ACC112 (cell line): Measurements from ENCODE around the gene SLC22A31.

ENCODE experiments used
- H2AFZ ChIP-seq: fragments of 200-600 bp; sonication (generic); one replicate; pipeline ENCODE4 v1.6.0; 2017; ENCODE audit warnings: antibody characterized with exemption, low read length; ENCODE audit not compliant: unreplicated experiment
- H3K27ac ChIP-seq: fragments of 200-600 bp; sonication (generic); 2 replicates; pipeline ENCODE4 v1.5.1; 2014; ENCODE audit warnings: low read depth, mild to moderate bottlenecking, antibody characterized with exemption, low read length, moderate library complexity
- H3K27me3 ChIP-seq: fragments of 200-600 bp; sonication (generic); 2 replicates; pipeline ENCODE4 v1.6.1; 2014; ENCODE audit warnings: mild to moderate bottlenecking, antibody characterized with exemption, low read length, moderate library complexity, mixed read lengths; ENCODE audit not compliant: insufficient read depth
- H3K36me3 ChIP-seq: fragments of 200-600 bp; sonication (generic); 2 replicates; pipeline ENCODE4 v1.6.1; 2016; ENCODE audit warnings: mild to moderate bottlenecking, antibody characterized with exemption, low read length, moderate library complexity, mixed read lengths; ENCODE audit not compliant: insufficient read depth
- H3K4me1 ChIP-seq: fragments of 200-600 bp; sonication (generic); one replicate; pipeline ENCODE4 v1.6.1; 2016; ENCODE audit warnings: low read length, mixed read lengths; ENCODE audit not compliant: insufficient read depth, unreplicated experiment, control insufficient read depth
- H3K4me3 ChIP-seq: fragments of 200-600 bp; sonication (generic); 2 replicates; pipeline ENCODE4 v1.5.1; 2014; ENCODE audit warnings: mild to moderate bottlenecking, low read depth, low read length
- H3K79me2 ChIP-seq: fragments of 200-600 bp; sonication (generic); one replicate; pipeline ENCODE4 v1.6.0; 2016; ENCODE audit warnings: low read length; ENCODE audit not compliant: control insufficient read depth, unreplicated experiment, insufficient read depth

The SLC22A31 gene

DNA sequence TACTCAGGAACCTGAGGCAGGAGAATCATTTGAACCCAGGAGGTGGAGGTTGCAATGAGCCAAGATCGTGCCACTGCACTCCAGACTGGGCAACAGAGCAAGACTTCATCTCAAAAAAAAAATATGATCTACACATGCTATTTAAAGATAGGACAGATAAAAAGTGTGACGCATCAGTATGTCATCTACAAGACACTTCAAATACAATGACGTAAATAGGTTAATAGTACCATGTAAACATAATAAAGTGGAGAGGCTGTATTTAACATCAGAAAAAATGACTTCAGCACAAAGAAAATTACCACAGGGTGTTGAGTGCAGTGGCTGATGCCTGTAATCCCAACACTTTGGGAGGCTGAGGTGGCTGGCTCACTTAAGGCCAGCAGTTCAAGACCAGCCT lies 37.4 kb upstream of the SLC22A31 start:
- no peak overlapping the region for H3K4me3 ChIP-seq

DNA sequence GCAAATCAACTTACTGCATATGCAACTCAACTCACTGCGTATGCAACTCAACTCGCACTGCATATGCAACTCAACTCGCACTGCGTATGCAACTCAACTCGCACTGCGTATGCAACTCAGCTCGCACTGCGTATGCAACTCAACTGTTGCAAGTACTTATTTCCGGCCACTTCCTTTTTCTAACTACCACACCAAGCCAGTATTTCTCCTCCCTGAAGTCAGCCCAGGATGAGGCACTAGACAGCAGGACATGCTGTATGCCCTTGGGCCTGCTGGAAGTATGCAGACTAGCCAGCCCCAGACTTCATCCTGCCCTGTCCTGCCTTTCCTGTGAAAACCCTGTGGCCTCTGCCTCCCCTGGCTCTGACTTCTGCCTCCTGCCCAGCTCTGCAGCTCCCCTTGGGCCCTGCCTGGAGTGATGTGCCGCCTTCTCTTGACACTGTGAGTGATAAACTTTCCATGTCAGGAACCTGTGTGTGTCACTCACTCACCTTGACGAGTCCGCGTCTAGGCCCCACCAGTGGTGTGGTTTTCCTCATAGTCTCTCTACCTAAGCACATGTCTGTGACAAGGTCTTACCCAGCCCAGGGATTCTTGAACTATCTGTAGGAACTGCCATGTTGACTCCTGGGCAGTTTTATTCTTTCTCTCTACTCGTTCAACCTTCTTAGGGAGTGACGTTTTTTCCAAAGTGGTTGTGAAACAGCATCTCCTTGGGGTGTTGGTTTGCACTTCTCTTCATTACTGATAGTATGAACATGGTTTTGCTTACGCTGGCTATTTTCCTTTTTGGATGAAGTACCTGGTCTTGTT lies 33.5 kb upstream of the SLC22A31 start:
- Histone ChIP-seq H2AFZ (no peak overlapping the region), H3K27me3 (no peaks in the 10 kb centered on the region), H3K27ac (no peak overlapping the region), H3K4me1 (no peaks in the 10 kb centered on the region), H3K36me3 (peaks cover 63% of the 10 kb centered on the region), H3K79me2 (no peaks in the 10 kb centered on the region), H3K4me3 (no peak overlapping the region)

More for the DNA sequence above, 37.4 kb upstream of the SLC22A31 start:
- Histone ChIP-seq H2AFZ (no peak overlapping the region), H3K79me2 (no peaks in the 10 kb centered on the region), H3K4me1 (no peaks in the 10 kb centered on the region), H3K36me3 (peaks cover 24% of the 10 kb centered on the region), H3K27me3 (no peaks in the 10 kb centered on the region), H3K27ac (no peak overlapping the region)

DNA sequence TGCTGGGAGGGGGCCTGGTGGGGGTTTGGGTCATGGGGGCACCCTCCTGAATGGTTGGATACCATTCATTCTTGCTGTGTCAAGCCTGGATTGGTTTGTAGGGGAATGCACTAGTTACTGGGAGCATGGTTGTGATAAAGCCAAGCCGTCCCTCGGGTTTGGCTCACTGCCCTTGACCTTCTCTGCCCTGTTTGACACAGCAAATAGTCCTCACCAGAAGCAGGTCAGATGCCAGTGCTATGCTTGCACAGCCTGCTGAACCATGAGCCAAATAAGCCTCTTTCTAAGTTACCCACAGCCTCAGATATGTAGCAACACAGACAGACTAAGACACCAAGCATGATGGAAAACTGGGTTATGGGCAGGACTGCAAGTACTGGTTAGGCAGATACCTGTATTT lies 31.8 kb upstream of the SLC22A31 start:
- H3K27me3 ChIP-seq: no peaks in the 10 kb centered on the region
- no peaks in the 10 kb centered on the region for H3K79me2 ChIP-seq
- H3K27ac ChIP-seq: no peak overlapping the region
- H2AFZ ChIP-seq: no peak overlapping the region
- H3K4me1 ChIP-seq: no peaks in the 10 kb centered on the region
- peaks cover 80% of the 10 kb centered on the region for H3K36me3 ChIP-seq
- H3K4me3 ChIP-seq: no peak overlapping the region

DNA sequence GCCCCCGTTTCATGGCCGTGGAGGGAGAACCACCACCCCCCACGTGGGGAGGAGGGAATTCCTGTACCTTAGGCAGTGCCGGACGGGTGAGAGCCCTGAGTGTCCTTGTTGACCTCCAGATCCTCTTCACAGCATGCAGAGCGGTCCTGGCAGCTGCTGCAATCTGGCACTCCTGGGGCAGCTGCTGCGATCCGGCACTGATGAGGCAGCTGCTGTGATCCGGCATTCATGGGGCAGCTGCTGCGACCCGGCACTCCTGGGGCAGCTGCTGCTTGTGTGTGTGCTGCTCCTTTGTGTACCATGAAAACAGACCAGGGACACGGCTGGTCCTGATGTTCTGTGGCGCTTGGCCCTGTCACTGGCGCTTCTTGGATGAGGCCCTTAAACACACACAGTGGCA lies 29.9 kb upstream of the SLC22A31 start:
- no peak overlapping the region for H3K27ac ChIP-seq
- H2AFZ ChIP-seq: no peak overlapping the region
- no peaks in the 10 kb centered on the region for H3K79me2 ChIP-seq
- no peaks in the 10 kb centered on the region for H3K4me1 ChIP-seq
- H3K36me3 ChIP-seq: peaks cover 94% of the 10 kb centered on the region
- H3K4me3 ChIP-seq: no peak overlapping the region
- no peaks in the 10 kb centered on the region for H3K27me3 ChIP-seq

DNA sequence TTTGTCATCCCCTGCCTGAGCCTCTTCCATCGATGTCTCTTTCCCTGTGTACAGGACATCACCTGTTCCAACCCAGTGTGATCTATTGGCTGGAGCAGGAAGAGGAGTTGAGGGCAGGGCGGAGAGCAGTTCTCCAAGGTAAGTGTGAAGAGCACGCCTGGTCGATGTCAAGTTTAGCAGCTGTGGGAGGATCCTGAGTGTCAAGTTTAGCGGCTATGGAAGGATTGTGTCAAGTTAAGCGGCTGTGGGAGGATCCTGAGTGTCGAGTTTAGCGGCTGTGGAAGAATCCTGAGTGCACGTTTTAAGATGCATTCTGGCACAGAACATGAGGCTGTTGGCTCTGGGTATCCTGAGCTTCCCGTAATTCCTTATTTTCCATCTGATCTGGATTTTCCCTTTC lies 24.3 kb upstream of the SLC22A31 start:
- Histone ChIP-seq H2AFZ (no peak overlapping the region), H3K79me2 (peaks cover 13% of the 10 kb centered on the region), H3K36me3 (peaks cover 87% of the 10 kb centered on the region), H3K4me1 (no peaks in the 10 kb centered on the region), H3K27me3 (no peaks in the 10 kb centered on the region), H3K4me3 (no peak overlapping the region), H3K27ac (no peak overlapping the region)

DNA sequence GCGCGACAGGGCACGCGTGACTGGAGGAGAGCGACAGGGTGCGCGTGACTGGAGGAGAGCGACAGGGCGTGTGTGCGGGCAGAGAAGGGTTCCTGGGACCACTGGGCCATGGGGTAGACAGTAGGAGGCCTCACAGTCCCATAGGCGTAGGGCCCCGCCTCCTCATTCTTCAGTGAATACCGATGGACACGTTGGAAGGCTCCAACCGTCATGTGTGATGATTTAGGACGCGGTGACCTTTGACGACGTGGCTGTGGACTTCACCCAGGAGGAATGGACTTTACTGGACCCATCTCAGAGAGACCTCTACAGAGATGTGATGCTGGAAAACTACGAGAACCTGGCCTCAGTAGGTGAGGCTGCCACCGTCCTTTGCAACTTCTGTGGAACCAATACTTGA lies 22.6 kb upstream of the SLC22A31 start:
- Histone ChIP-seq H3K4me1 (no peaks in the 10 kb centered on the region), H2AFZ (no peak overlapping the region), H3K27me3 (no peaks in the 10 kb centered on the region), H3K4me3 (no peak overlapping the region), H3K79me2 (peaks cover 27% of the 10 kb centered on the region), H3K36me3 (peaks cover 69% of the 10 kb centered on the region), H3K27ac (no peak overlapping the region)

DNA sequence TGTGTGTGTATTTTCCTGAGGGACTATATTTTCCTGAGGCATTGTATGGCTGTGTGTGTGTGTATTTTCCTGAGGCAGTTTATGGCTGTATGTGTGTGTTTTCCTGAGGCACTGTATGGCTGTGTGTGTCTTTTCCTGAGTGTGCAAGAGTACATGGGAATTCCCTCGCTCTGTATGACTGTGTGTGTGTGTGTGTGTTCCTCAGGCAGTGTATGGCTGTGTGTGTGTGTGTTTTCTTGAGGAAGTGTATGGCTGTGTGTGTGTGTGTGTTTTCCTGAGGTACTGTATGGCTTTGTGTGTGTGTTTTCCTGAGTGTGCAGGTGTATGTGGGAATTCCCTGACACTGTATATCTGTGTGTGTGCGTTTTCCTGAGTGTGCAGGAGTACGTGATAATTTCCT lies 21.3 kb upstream of the SLC22A31 start:
- no peak overlapping the region for H3K27ac ChIP-seq
- H3K27me3 ChIP-seq: no peaks in the 10 kb centered on the region
- H3K79me2 ChIP-seq: peaks cover 31% of the 10 kb centered on the region
- H2AFZ ChIP-seq: no peak overlapping the region
- no peak overlapping the region for H3K4me3 ChIP-seq
- peaks cover 56% of the 10 kb centered on the region for H3K36me3 ChIP-seq
- no peaks in the 10 kb centered on the region for H3K4me1 ChIP-seq

DNA sequence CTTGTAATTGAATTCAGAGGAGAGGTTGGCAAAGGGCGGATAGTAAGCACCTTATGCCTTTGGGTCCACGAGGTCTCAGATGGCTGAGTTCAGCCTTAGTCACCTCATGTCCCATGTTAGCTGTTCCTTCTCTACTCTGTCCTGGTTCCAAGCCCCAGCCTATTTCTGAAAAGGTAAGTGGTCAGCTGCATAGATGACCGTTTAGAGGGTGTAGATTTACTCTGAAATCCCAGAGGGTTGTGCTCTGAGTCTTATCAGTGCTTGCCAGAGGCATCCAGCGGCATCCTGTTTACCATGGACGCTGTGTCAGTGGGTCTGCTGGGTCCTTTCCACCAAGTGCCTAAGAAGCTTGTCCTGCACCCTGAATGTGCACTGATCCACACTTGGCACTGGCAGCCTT lies 19.0 kb upstream of the SLC22A31 start:
- peaks cover 31% of the 10 kb centered on the region for H3K79me2 ChIP-seq
- H2AFZ ChIP-seq: no peak overlapping the region
- no peak overlapping the region for H3K27ac ChIP-seq
- H3K36me3 ChIP-seq: peaks cover 35% of the 10 kb centered on the region
- no peak overlapping the region for H3K4me3 ChIP-seq
- no peaks in the 10 kb centered on the region for H3K4me1 ChIP-seq
- no peaks in the 10 kb centered on the region for H3K27me3 ChIP-seq

DNA sequence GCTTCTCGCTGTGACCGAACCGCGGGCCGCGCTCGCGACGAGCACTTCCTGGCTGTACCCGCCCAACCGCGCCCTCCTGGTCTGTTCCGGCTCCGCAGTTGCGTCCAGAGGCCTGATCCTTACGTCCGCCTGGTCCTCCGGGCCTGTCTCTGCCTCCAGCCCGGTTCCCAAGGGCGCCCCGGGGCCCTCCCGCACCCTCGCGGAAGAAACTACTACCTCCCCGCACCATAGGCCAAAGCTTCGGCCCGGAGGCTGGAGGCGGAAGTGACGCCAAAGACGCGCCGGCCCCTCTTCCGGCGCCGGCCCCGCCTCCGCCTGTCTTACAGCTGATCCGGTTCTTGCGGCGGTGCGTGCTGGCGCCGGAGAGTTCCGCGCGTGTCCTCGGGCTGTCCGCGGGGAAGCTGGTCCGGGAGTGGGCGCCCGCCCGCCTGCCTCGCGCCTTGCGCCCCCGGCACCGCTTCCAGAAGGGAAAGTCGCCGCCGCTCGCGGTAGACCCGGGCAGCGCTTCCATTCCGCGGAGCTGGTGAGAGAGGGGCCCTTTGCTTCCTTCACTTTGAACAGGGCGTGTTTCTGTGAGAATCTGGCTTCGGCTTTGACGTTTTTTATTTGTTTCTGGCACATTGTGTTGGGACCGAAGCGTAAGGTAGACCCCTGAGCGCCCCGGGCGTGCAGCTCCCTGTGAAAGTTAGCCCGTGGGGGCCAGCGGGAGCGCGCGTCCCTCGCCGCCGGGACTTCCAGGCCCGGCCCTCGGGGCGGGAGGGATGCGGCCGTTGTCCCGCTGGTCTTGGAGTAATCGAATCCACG lies 17.3 kb upstream of the SLC22A31 start, which contains the start of gene ZNF778:
ZNF778 (plus strand) TSS at position 316 of the 804 bp plus-strand sequence. CDS start 3,425 bp downstream, outside the sequence.
- no peaks in the 10 kb centered on the region for H3K4me1 ChIP-seq
- H2AFZ ChIP-seq: peak within 1 kb of the TSS; percentile 68

DNA sequence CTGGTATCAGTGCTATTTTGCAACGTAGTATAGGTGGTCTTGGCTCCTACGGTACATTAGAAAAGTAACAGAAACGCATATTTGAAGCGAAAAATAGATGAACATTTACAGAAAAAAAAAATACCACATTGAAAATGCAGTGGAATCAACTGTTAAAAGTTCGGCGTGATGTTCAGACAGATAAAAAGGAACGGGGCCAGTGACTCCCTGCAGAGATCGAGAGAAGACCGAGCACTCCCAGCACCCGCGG lies 16.7 kb upstream of the SLC22A31 start:
- H3K4me1 ChIP-seq: no peaks in the 10 kb centered on the region

More for the DNA sequence above, 17.3 kb upstream of the SLC22A31 start, which contains the start of gene ZNF778:
- peaks cover 20% of the 10 kb centered on the region; the same call in 1 of the 2 replicates for H3K36me3 ChIP-seq
- H3K27me3 ChIP-seq: no peaks in the 10 kb centered on the region
- peak within 1 kb of the TSS; percentile 73 for H3K27ac ChIP-seq
- H3K4me3 ChIP-seq: peak within 1 kb of the TSS; percentile 85
- peaks cover 29% of the 10 kb centered on the region for H3K79me2 ChIP-seq

More for the DNA sequence above, 16.7 kb upstream of the SLC22A31 start:
- Histone ChIP-seq H2AFZ (peak overlapping the region; percentile 68), H3K4me3 (peak overlapping the region; percentile 85), H3K27ac (peak overlapping the region; percentile 73), H3K79me2 (peaks cover 29% of the 10 kb centered on the region), H3K36me3 (peaks cover 16% of the 10 kb centered on the region; the same call in 1 of the 2 replicates), H3K27me3 (no peaks in the 10 kb centered on the region)
